Cerebellar nuclear complex (tissue), 1 donor: ENCODE results near the gene ZNF335.
"Not testable (repeated sequence)": the region's sequence is repeated elsewhere in the genome, so short reads cannot be mapped to it uniquely, and the experiment has no call there.

Experiments used
- DNase-seq, 2 experiments: peaks; one replicate each; lab custom pipeline; 2025; lab: John Stamatoyannopoulos, UW

ZNF335 gene

GRCh38 chr20:45970646-45971424, 1.2 kb downstream of the ZNF335 start:
- DNase-seq = no peak

- DNase-seq = no peak
These were observed 2.0 kb downstream of the ZNF335 start for GRCh38 chr20:45969712-45970634.

GRCh38 chr20:45968801-45969711, 2.9 kb downstream of the ZNF335 start:
- DNase-seq = no peak

- no peak for DNase-seq
These were observed 3.8 kb downstream of the ZNF335 start for GRCh38 chr20:45968081-45968671.

GRCh38 chr20:45967551-45968080, 4.4 kb downstream of the ZNF335 start:
- DNase-seq = no peak

GRCh38 chr20:45965169-45966002, 6.6 kb downstream of the ZNF335 start:
- no peak for DNase-seq

DNA sequence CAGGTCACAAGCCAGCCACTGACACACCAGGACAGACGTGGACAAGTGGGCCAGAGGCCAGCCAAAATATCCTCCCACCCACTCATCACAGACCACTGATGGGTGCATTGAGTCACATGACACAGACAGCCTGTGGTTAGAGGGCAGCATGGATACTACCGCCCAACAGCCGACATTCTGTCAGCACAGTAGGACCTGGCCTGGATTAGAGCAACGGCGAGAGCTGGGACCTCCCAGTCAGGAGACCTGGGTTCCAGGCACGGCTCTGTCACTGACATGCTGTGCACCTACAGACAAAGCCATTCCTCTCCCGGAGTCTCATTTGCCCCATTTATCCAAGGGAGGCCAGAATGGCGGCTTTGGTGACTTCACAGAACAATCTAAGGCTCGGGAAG, 8.0 kb downstream of the ZNF335 start:
- DNase-seq = no peak

DNA sequence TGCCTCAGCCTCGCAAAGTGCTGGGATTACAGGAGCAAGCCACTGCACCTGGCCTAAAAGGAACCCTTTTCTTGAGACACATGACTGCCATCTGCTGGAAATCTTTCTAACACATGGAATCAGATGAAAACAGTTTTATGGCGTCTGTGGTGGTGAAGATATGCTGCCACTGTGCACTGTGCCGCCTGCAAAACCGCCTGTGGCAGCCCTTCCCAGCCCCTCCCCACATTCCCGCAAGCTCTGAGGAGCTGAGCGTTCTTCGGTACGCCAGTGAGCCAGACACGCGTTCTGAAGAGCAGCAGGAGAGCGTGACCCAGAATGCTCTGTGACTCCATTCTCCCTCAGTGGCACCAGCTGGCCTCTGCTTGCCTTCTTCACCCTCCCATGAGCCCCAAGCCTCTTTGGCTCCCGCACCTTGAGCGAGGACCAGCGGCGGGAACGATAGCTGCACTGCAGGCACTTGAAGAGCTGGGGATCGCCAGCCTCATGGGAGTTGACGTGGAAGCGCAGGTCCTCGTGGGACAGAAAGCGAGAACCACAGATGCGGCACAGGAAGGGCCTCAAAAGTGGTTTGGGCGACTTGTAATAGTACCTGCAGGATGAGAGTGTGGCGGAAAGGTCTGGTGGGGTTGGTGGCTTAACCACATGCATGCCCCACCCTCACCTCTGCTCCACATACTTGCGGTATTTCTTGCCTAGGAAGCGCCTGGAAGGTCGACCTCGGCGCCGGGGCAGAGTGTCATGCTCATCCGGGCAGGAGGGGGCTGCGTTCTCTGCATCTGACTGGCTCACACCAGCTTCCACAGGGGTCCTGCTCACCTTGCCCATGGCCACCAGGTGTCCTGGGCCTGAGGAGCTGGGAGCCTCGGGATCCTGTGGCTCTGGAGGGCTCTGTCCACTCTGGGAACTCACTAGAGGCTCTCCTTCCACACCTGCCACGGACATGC, 8.7 kb downstream of the ZNF335 start:
- no peak for DNase-seq

DNA sequence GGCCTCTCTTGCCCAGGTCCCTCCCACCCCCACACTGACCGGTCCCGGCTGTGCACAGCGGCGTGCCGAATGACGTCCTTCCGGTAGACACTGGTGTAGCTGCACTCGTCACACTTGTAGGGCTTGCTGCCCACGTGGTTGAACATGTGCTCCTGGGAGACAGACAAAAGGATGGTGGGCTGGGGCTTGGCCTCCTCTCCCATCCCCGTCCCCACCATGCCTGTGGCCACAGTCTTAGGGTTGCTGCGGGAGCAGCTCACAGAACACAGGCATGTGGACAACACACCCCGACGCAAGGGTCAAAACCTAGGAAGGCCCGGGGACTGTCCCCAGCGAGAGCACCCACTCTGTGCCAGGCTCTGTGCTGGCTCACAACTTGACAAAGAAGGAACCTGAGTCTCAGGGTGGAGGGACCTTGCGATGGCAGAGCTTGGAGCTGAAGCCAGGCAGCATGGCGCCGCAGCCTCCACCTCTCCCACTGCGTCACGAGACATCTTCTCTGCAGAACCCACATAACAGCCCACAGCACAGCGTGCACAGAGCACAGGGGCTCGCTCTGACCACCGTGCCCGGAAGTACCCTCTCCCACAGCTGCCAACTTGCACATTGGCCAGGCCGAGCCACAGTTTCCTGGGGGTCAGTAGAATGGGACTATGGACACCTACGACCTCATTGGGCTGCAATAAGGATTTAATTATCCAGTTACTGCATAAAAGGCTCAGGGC, 9.8 kb downstream of the ZNF335 start:
- DNase-seq = no peak

- DNase-seq = no peak
These were observed 11.9 kb downstream of the ZNF335 start for GRCh38 chr20:45959956-45960630.

DNA sequence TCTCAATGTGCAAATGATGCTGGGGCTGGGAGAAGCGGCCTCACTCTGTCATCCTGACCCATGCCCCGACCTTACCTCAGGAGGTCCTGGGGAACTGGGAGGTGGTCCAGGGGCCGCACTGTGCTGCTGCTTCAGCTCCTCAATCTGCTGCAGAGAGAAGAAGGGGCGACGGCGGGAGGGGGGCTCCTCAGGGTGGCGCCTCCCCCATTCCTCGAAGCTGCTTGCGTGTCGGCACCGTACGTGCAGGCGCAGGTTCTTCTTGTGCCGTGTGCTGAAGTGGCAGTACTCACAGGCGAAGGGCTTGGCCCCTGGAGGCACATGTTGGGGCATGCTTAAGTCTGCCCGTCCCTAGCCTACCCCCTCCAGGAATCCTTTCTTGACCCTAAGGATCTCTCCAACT, 12.9 kb downstream of the ZNF335 start:
- DNase-seq = no peak

DNA sequence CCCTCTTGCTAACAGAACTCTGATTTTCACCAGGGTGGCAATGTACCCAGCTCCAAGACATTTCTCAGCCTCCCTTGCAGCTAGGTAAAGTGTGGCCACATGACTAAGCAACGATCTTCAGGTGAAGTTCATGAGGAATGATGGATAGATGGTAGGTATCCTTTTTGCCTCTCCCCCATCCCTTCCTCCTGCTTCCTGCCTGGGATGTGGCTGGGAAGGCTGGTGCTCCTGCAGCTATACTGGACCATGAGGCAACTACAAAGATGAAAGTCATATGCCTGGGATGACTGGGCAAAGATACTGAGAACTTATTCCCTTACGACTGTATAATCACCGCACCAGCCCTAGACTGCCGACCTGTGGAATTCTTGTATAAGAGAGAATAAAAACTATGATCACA, 13.4 kb downstream of the ZNF335 start:
- no peak for DNase-seq

GRCh38 chr20:45957021-45957941, 14.7 kb downstream of the ZNF335 start:
- DNase-seq = no peak

DNA sequence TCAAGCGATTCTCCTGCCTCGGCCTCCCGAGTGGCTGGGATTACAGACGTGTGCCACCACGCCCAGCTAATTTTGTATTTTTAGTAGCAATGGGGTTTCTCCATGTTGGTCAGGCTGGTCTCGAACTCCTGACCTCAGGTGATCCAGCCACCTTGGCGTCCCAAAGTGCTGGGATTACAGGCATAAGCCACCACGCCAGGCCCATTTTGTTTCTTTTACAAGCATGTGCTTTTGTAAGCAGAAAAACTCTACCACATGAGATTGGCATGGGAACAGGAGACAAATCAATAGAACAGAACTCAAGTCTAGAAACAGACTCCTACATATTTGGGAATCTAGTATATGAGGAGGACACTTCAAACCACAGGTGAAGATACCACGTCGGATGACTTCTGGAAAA, 15.7 kb downstream of the ZNF335 start:
- DNase-seq = not testable (repeated sequence)

DNA sequence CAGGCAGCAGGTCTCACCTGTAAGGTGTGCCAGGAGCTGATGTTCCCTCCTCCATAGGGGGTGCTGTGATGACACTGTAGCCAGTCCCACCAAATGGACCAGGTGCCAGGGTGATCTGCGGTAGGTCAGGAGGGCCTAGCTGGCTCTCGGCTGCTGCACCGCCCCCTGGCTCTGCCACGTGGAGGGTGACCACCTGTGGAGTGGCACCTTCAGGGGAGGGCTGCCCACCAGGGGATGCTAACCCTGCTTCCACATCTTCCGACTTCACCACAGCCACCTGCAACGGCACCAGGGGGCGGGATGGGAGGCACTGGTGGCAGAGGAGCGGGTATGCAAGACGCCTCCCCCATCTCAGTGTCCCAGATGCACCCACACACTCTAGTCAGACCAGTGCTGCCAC, 18.3 kb downstream of the ZNF335 start:
- no peak for DNase-seq

DNA sequence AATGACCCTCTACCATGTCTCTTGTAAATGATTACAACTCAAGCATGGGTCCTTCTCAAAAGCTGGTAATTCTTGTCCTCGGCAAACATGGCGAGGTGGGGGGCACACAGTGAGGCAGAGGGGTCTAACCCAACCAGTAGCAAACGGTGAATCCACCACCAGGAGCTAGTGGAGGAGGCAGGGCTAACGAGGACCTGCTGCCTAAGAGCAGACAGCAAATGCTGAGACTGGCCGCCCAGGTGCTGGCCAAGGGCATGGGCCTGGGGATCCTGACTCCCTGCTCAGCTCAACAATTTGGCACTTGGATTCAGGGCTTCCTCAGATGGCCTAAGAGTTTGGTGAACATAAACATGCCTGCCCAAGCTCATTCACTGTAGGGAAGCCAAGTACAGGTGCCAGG, 19.1 kb downstream of the ZNF335 start:
- DNase-seq = no peak
